Liver (tissue), 9 donors: ENCODE results near the gene ZDHHC14. TPM values are rescaled to one million over a fixed set of nuclear protein-coding genes. Genes with fewer than 3 reads are reported as not detected.

Experiments
- DNase-seq: peaks from one replicate; pipeline ENCODE4 v3.0.0-alpha.2; 2017; ENCODE audit warnings: low spot score
- H3K27ac ChIP-seq, 2 donors: one replicate each; pipeline ENCODE4 v1.7.0; 2013; ENCODE audit warnings: inconsistent platforms in 2 of 2, low read length in 2 of 2, control low read depth in 1 of 2, low read depth in 1 of 2, mild to moderate bottlenecking in 1 of 2
- H3K27me3 ChIP-seq, 4 donors: one replicate each; pipeline versions ENCODE4 v1.6.1 to v1.7.0; 2013; ENCODE audit warnings: low read length in 3 of 4, inconsistent platforms in 1 of 4, mild to moderate bottlenecking in 1 of 4, moderate library complexity in 1 of 4; ENCODE audit not compliant: control insufficient read depth in 4 of 4, insufficient read depth in 4 of 4
- H3K36me3 ChIP-seq, 4 donors: one replicate each; pipeline versions ENCODE4 v1.6.1 to v1.7.0; 2013; ENCODE audit warnings: low read length in 3 of 4, mild to moderate bottlenecking in 3 of 4, low read depth in 1 of 4, moderate library complexity in 1 of 4; ENCODE audit not compliant: control insufficient read depth in 4 of 4, insufficient read depth in 3 of 4
- H3K4me1 ChIP-seq, 4 donors: one replicate each; pipeline versions ENCODE4 v1.6.1 to v1.7.0; 2013; ENCODE audit warnings: low read length in 3 of 4, mild to moderate bottlenecking in 3 of 4, moderate library complexity in 1 of 4; ENCODE audit not compliant: control insufficient read depth in 4 of 4, insufficient read depth in 4 of 4
- H3K4me3 ChIP-seq, 3 donors: one replicate each; pipeline versions ENCODE4 v1.6.1 to v1.7.0; 2013; ENCODE audit warnings: low read length in 3 of 3, control low read depth in 1 of 3, low read depth in 1 of 3, mild to moderate bottlenecking in 1 of 3
- H3K9ac ChIP-seq, 2 donors: one replicate each; pipeline ENCODE4 v1.7.0; 2013; ENCODE audit warnings: low read length in 2 of 2, mild to moderate bottlenecking in 2 of 2, moderate library complexity in 2 of 2, control low read depth in 1 of 2, low read depth in 1 of 2
- H3K9me3 ChIP-seq, 4 donors: one replicate each; pipeline versions ENCODE4 v1.6.1 to v1.7.0; 2013; ENCODE audit warnings: low read length in 3 of 4; ENCODE audit not compliant: control insufficient read depth in 4 of 4
- ATF3 ChIP-seq: IDR thresholded peaks from 2 replicates; pipeline ENCODE4 v1.6.1; 2016; ENCODE audit warnings: antibody characterized with exemption
- HNF4A ChIP-seq, 2 donors: conservative IDR thresholded peaks; 2 replicates each; pipeline ENCODE4 v1.6.1; 2016; ENCODE audit warnings: antibody characterized with exemption in 2 of 2, mild to moderate bottlenecking in 2 of 2
- JUND ChIP-seq, 2 donors: IDR thresholded peaks; 2 replicates each; pipeline ENCODE4 v1.6.1; 2016; ENCODE audit warnings: antibody characterized with exemption in 2 of 2
- RAD21 ChIP-seq, 2 donors: IDR thresholded peaks; 2 replicates each; pipeline ENCODE4 v1.6.1; 2016; ENCODE audit warnings: antibody characterized with exemption in 2 of 2, mild to moderate bottlenecking in 2 of 2
- RXRA ChIP-seq, 2 donors: IDR thresholded peaks; 2 replicates each; pipeline ENCODE4 v1.6.1; 2017 to 2018; ENCODE audit warnings: antibody characterized with exemption in 2 of 2, mild to moderate bottlenecking in 1 of 2
- YY1 ChIP-seq: IDR thresholded peaks from 2 replicates; pipeline ENCODE4 v1.6.1; 2016; ENCODE audit warnings: antibody characterized with exemption, mild to moderate bottlenecking
- ZBTB33 ChIP-seq: IDR thresholded peaks from 2 replicates; pipeline ENCODE4 v1.6.1; 2016; ENCODE audit warnings: antibody characterized with exemption
- WGBS: extraction: QIAGEN DNeasy Blood & Tissue Kit; methylation state at CpG from one replicate; pipeline ENCODE4 v1.1.7; 2013; 5-methylcytosine and 5-hydroxymethylcytosine counted together
- polyA plus RNA-seq, 2 donors: library from polyadenylated mRNA; stranded (reverse) in 1 of 2; unstranded in 1 of 2; fragments of 200-250 nt in 1 of 2; fragments of >200 nt in 1 of 2; fragmentation: Nextera tagmentation in 1 of 2; extraction: Ambion mirVana in 1 of 2; gene quantifications; one replicate each; pipeline versions ENCODE4 v1.2.1 to v1.2.3, GENCODE V29; 2013 to 2015
- total RNA-seq, 2 donors: library from RNA; depleted of rRNA; stranded (reverse); fragments of >200 nt; gene quantifications; one replicate each; pipeline ENCODE4 v1.2.3, GENCODE V29; 2014
- donor health status: healthy.
- donor health status: healthy.
- donor health status: healthy.
- donor health status: healthy.
- donor health status: healthy.

The ZDHHC14 gene
- total and polyA plus RNA-seq, 4 donors: 4.4 to 11.7 (median 8.4) TPM

- Histone ChIP-seq H3K4me1 (peaks cover 2 to 42% (median 11%) of the 10 kb centered on the region in 4 donors), H3K27me3 (no peaks in the 10 kb centered on the region), H3K4me3 (no peak overlapping the region), H3K9me3 (no peaks in the 10 kb centered on the region), H3K9ac (no peak overlapping the region), H3K36me3 (no peaks in the 10 kb centered on the region), H3K27ac (no peak overlapping the region)
- WGBS: 81% methylated on average over 19 of the region's 19 CpGs
- TF ChIP-seq JUND (IDR thresholded peaks at IDR 0.05): peak; percentile 62 to 80
- TF ChIP-seq RXRA (IDR thresholded peaks at IDR 0.05): peak in 1 of 2 donors; percentile 33
- no peak for TF ChIP-seq YY1
- TF ChIP-seq HNF4A (conservative IDR thresholded peaks at IDR 0.05): no peak
- no peak for DNase-seq
Measured at GRCh38 chr6:157514659-157515496, 133.9 kb downstream of the ZDHHC14 start.

- WGBS: 93% methylated on average over 9 of the region's 9 CpGs
- no peaks in the 10 kb centered on the region for H3K27me3 ChIP-seq
- no peak for DNase-seq
- no peaks in the 10 kb centered on the region for H3K9me3 ChIP-seq
- H3K27ac ChIP-seq: no peak overlapping the region
- H3K4me3 ChIP-seq: no peak overlapping the region
- no peaks in the 10 kb centered on the region for H3K36me3 ChIP-seq
- H3K4me1 ChIP-seq: peaks cover 2 to 44% (median 12%) of the 10 kb centered on the region in 4 donors
- no peak overlapping the region for H3K9ac ChIP-seq
- TF ChIP-seq JUND (IDR thresholded peaks at IDR 0.05) (no peak), ZBTB33 (no peak), ATF3 (no peak)
Measured at GRCh38 chr6:157516319-157517026, 135.5 kb downstream of the ZDHHC14 start.

- Histone ChIP-seq H3K27me3 (no peaks in the 10 kb centered on the region), H3K4me1 (peaks cover 2 to 36% (median 12%) of the 10 kb centered on the region in 4 donors), H3K27ac (peak overlapping the region in 1 of 2 donors; percentile 11), H3K36me3 (no peaks in the 10 kb centered on the region), H3K4me3 (no peak overlapping the region), H3K9ac (no peak overlapping the region), H3K9me3 (no peaks in the 10 kb centered on the region)
- TF ChIP-seq RAD21 (IDR thresholded peaks at IDR 0.05) (peak in 1 of 2 donors; percentile 55), HNF4A (conservative IDR thresholded peaks at IDR 0.05) (no peak)
- WGBS: 45% methylated on average over 15 of the region's 15 CpGs
- DNase-seq: no peak
Measured at GRCh38 chr6:157517601-157518359, 136.8 kb downstream of the ZDHHC14 start.
